IMR-90 (cell line): ENCODE results near the gene ETV4. TPM values are rescaled to one million over a fixed set of nuclear protein-coding genes. Genes with fewer than 3 reads are reported as not detected.
A peak's percentile ranks its signal among the peaks of the same experiment; 100 is the strongest.

Source experiments
- ATAC-seq: fragments of 200-7000 bp; cut with Tn5 transposase; 2 replicates; pipeline ENCODE4 v1.9.1; 2020; ENCODE audit warnings: low read depth, mild to moderate bottlenecking, moderate library complexity
- BruUV-seq: library from RNA; stranded (reverse); fragments of 400-500 nt; replicated peaks from 2 replicates; lab custom pipeline; 2021; lab: Mats Ljungman, UMichigan
- CTCF ChIA-PET: fragments of 300-600 bp; formaldehyde crosslinking; extraction: SDS; loops from one replicate; lab custom pipeline; 2021; ENCODE audit warnings: antibody characterized with exemption; lab: Yijun Ruan, JAX
- POLR2A ChIA-PET: fragments of 300-600 bp; sonication (Branson Sonifier 250); formaldehyde crosslinking; loops from one replicate; lab custom pipeline; 2022; ENCODE audit warnings: antibody characterized with exemption; ENCODE audit not compliant: unreplicated experiment; lab: Charles Lee
- DNase-seq: peaks from one replicate; pipeline ENCODE4 v3.0.0; 2013
- H2AFZ ChIP-seq: replicated peaks from 2 replicates; pipeline ENCODE3; 2013; ENCODE audit warnings: low read length, mild to moderate bottlenecking; ENCODE audit not compliant: poor library complexity
- H2AK5ac ChIP-seq: 2 replicates; pipeline ENCODE4 v1.6.1; 2013; ENCODE audit warnings: low read depth, low read length, inconsistent platforms
- H2AK9ac ChIP-seq: replicated peaks from 2 replicates; pipeline ENCODE3; 2013; ENCODE audit warnings: mild to moderate bottlenecking, low read depth, low read length, moderate library complexity; ENCODE audit not compliant: poor library complexity
- H2BK120ac ChIP-seq: 2 replicates; pipeline ENCODE4 v1.6.1; 2013; ENCODE audit warnings: low read depth, low read length, inconsistent platforms
- H2BK15ac ChIP-seq: 3 replicates; pipeline ENCODE4 v1.6.1; 2013; ENCODE audit warnings: low read depth, low read length, inconsistent platforms
- H2BK20ac ChIP-seq: 2 replicates; pipeline ENCODE4 v1.6.1; 2013; ENCODE audit warnings: low read depth, mild to moderate bottlenecking, inconsistent platforms, low read length, moderate library complexity
- H2BK5ac ChIP-seq: 2 replicates; pipeline ENCODE4 v1.6.1; 2013; ENCODE audit warnings: mild to moderate bottlenecking, low read depth, low read length, inconsistent platforms; ENCODE audit not compliant: poor library complexity, severe bottlenecking
- H3K14ac ChIP-seq: replicated peaks from 2 replicates; pipeline ENCODE4 v1.6.1; 2013; ENCODE audit warnings: low read depth, low read length, inconsistent platforms
- H3K18ac ChIP-seq: 2 replicates; pipeline ENCODE4 v1.6.1; 2013; ENCODE audit warnings: low read depth, low read length, control low read depth
- H3K23ac ChIP-seq: 2 replicates; pipeline ENCODE4 v1.6.1; 2013; ENCODE audit warnings: low read depth, low read length, inconsistent platforms
- H3K27ac ChIP-seq: 2 replicates; pipeline ENCODE4 v1.5.1; 2013; ENCODE audit warnings: mild to moderate bottlenecking, control low read depth, low read length; ENCODE audit not compliant: insufficient read depth
- H3K27me3 ChIP-seq: 2 replicates; pipeline ENCODE4 v1.6.1; 2013; ENCODE audit warnings: low read length; ENCODE audit not compliant: control insufficient read depth, insufficient read depth
- H3K36me3 ChIP-seq: 2 replicates; pipeline ENCODE4 v1.6.1; 2013; ENCODE audit warnings: low read length, mixed read lengths; ENCODE audit not compliant: control insufficient read depth, insufficient read depth
- H3K4ac ChIP-seq: 2 replicates; pipeline ENCODE4 v1.6.1; 2013; ENCODE audit warnings: low read depth, low read length, inconsistent platforms
- H3K4me1 ChIP-seq: 2 replicates; pipeline ENCODE4 v1.6.1; 2013; ENCODE audit warnings: low read length, mixed read lengths; ENCODE audit not compliant: control insufficient read depth, insufficient read depth
- H3K4me2 ChIP-seq: 2 replicates; pipeline ENCODE4 v1.6.1; 2013; ENCODE audit warnings: low read depth, mild to moderate bottlenecking, control low read depth, low read length, moderate library complexity
- H3K4me3 ChIP-seq: 2 replicates; pipeline ENCODE4 v1.5.1; 2013; ENCODE audit warnings: low read depth, mild to moderate bottlenecking, control low read depth, low read length, moderate library complexity; ENCODE audit not compliant: insufficient read depth
- H3K56ac ChIP-seq: 2 replicates; pipeline ENCODE4 v1.6.1; 2013; ENCODE audit warnings: low read length, inconsistent platforms; ENCODE audit not compliant: insufficient read depth; ENCODE audit errors: extremely low read depth
- H3K79me1 ChIP-seq, 2 experiments: 2 replicates each; pipeline ENCODE4 v1.6.1; 2013; ENCODE audit warnings: low read length in 2 of 2, inconsistent platforms in 1 of 2, low read depth in 1 of 2
- H3K9ac ChIP-seq: 2 replicates; pipeline ENCODE4 v1.6.1; 2013; ENCODE audit warnings: low read depth, low read length, control low read depth
- H3K9me1 ChIP-seq: 2 replicates; pipeline ENCODE4 v1.6.1; 2013; ENCODE audit warnings: low read length, inconsistent platforms; ENCODE audit not compliant: insufficient read depth
- H3K9me3 ChIP-seq: 2 replicates; pipeline ENCODE4 v1.6.1; 2013; ENCODE audit warnings: low read length; ENCODE audit not compliant: control insufficient read depth, insufficient read depth
- H4K20me1 ChIP-seq: 2 replicates; pipeline ENCODE4 v1.6.1; 2013; ENCODE audit warnings: low read length, inconsistent platforms; ENCODE audit not compliant: insufficient read depth
- H4K5ac ChIP-seq: 2 replicates; pipeline ENCODE4 v1.6.1; 2013; ENCODE audit warnings: mild to moderate bottlenecking, low read depth, low read length, control low read depth
- H4K8ac ChIP-seq, 2 experiments: 2 replicates each; pipeline ENCODE4 v1.6.1; 2013; ENCODE audit warnings: low read depth in 2 of 2, low read length in 2 of 2, control low read depth in 1 of 2, inconsistent platforms in 1 of 2
- H4K91ac ChIP-seq: 2 replicates; pipeline ENCODE4 v1.6.1; 2013; ENCODE audit warnings: low read depth, low read length, inconsistent platforms; ENCODE audit not compliant: insufficient read depth
- CHD1 ChIP-seq: IDR thresholded peaks from 2 replicates; pipeline ENCODE4 v1.6.1; 2012; ENCODE audit warnings: low read depth, low read length, improper control_type of control experiment
- SMC3 ChIP-seq: fragments of 150-350 bp; IDR thresholded peaks from 2 replicates; pipeline ENCODE4 v1.6.1; 2016; ENCODE audit warnings: low read depth, mild to moderate bottlenecking, antibody characterized with exemption, low read length, moderate library complexity
- WGBS, 2 experiments: methylation state at CpG; one replicate each; pipeline versions ENCODE4 v1.1.5 to v1.1.7; 2013; ENCODE audit warnings: missing lambda C conversion rate in 2 of 2; ENCODE audit not compliant: insufficient read length in 1 of 2; ENCODE audit errors: extremely low coverage in 2 of 2; 5-methylcytosine and 5-hydroxymethylcytosine counted together
- dilution Hi-C: fragments of 300-500 bp; cut with HindIII; formaldehyde crosslinking; loops from one replicate; pipeline ENCODE4 v1.14.3; 2018; ENCODE audit warnings: low sequenced_read_pairs; ENCODE audit not compliant: unreplicated experiment
- in situ Hi-C: fragments of 300-500 bp; cut with MboI; formaldehyde crosslinking; loops from 3 replicates; pipeline ENCODE4 v1.14.3; 2019; ENCODE audit warnings: low sequenced_read_pairs, inconsistent platforms, mixed read lengths
- intact Hi-C: fragments of 100-400 bp; cut with micrococcal nuclease; formaldehyde crosslinking; loops from 2 replicates; pipeline ENCODE4 v1.10.0; 2022
- polyA plus RNA-seq, 3 experiments: library from polyadenylated mRNA; depleted of rRNA; stranded (reverse); fragments of >200 nt; gene quantifications; 2 replicates each; pipeline ENCODE4 v1.2.3, GENCODE V29; 2012; ENCODE audit warnings: low replicate concordance in 1 of 3
- total RNA-seq: library from RNA; depleted of rRNA; stranded (reverse); fragments of >200 nt; gene quantifications from 2 replicates; pipeline ENCODE4 v1.2.3, GENCODE V29; 2012
- TF ChIP-seq, protein P1 (sequence below): fragments of 150-350 bp; IDR thresholded peaks from 2 replicates; pipeline ENCODE4 v1.6.1; 2016; ENCODE audit warnings: low read depth, mild to moderate bottlenecking, low read length, moderate library complexity, borderline replicate concordance

The ETV4 gene
- total and polyA plus RNA-seq, 2 of the 4 experiments (the other 2 are of a cell fraction) = 4.3 to 13.2 TPM

DNA sequence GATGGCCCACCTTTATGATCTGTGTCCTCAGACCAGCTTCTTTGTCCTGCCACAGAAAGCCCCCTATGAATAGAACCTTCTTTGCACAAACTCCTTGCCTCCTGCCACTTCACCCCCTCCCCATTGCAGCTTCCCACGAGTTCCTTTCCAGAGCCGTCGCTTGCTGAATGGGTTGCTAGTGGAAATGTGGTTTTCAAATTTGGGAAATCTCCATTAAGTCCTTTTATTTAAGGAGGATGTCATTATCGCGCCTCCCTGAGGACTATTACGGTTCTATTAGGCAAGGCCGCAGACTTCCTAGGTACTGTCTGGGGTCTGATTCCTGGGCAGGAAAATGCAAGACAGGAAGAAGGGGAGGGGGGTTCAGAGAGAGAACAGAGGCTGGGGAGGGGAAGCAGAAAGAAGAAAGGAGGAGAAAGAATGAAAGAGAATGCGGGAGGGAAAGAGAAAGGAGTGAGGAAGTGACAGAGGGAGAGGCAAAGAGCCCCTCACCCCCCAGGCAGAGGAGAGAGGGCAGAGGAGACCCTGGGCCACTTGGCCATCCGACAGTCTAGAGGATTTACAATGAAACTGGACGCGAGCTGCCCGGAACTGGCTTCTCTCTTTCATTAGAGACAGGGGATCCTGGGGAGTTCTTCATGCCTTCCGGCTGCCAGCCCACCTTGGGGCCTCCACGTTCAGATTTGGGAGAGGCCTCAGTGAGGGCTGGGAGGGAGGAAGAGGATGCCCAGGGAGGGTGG lies 31.7 kb upstream of the ETV4 start:
- peak overlapping the region; percentile 83 for H2BK5ac ChIP-seq
- ChIA-PET CTCF (interaction anchor here (1.0 to 8.7 kb wide), 7 partner anchors 21 to 182 kb away, joined by 3 to 82 read pairs (median 4); no protein-coding TSS in a partner anchor), POLR2A (interaction anchor here (1.9 kb wide), 1 partner anchor 96 kb away, joined by 6 read pairs; no protein-coding TSS in a partner anchor)
- peak overlapping the region; percentile 90 for H3K14ac ChIP-seq
- no peak overlapping the region for H3K4me3 ChIP-seq
- peak overlapping the region; percentile 47; the same call in 1 of the 2 replicates for H3K18ac ChIP-seq
- H3K4me1 ChIP-seq = peaks cover 14% of the 10 kb centered on the region
- no peaks in the 10 kb centered on the region for H3K36me3 ChIP-seq
- peaks cover 15% of the 10 kb centered on the region for H3K9me1 ChIP-seq
- no TSS peak for BruUV-seq
- H2BK20ac ChIP-seq = peak overlapping the region; percentile 98
- peak overlapping the region; percentile 34 for H2AFZ ChIP-seq
- peak overlapping the region; percentile 75 to 91; a peak in 2 of 4 replicates for H4K8ac ChIP-seq
- ATAC-seq (no peak), DNase-seq (no peak)
- dilution Hi-C loops (no loop called here), in situ Hi-C loops (loop anchor here (5.0 kb wide), 2 partner anchors 94 to 174 kb away; no protein-coding TSS in a partner anchor), intact Hi-C loops (loop anchor here (2.0 kb wide), 1 partner anchor 183 kb away; no protein-coding TSS in a partner anchor)
- H3K4me2 ChIP-seq = no peak overlapping the region
- no peaks in the 10 kb centered on the region for H4K20me1 ChIP-seq
- peak overlapping the region; percentile 95 for H2BK120ac ChIP-seq
- H3K23ac ChIP-seq = peak overlapping the region; percentile 55; the same call in 1 of the 2 replicates
- H3K79me1 ChIP-seq = no peaks in the 10 kb centered on the region
- H2AK5ac ChIP-seq = peak overlapping the region; percentile 93
- H3K4ac ChIP-seq = peak overlapping the region; percentile 79
- no peak for TF ChIP-seq CHD1
- no peak for TF ChIP-seq SMC3
- TF ChIP-seq, protein P1, sequence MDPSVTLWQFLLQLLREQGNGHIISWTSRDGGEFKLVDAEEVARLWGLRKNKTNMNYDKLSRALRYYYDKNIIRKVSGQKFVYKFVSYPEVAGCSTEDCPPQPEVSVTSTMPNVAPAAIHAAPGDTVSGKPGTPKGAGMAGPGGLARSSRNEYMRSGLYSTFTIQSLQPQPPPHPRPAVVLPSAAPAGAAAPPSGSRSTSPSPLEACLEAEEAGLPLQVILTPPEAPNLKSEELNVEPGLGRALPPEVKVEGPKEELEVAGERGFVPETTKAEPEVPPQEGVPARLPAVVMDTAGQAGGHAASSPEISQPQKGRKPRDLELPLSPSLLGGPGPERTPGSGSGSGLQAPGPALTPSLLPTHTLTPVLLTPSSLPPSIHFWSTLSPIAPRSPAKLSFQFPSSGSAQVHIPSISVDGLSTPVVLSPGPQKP = no peak
- H3K27me3 ChIP-seq = no peaks in the 10 kb centered on the region
- WGBS, 2 experiments = no CpG with 5 or more reads among the region's 14 CpGs
- H3K27ac ChIP-seq = no peak overlapping the region; the same call in 1 of the 2 replicates
- H4K91ac ChIP-seq = peak overlapping the region; percentile 88
- peak overlapping the region; percentile 37 for H2AK9ac ChIP-seq
- H2BK15ac ChIP-seq = peak overlapping the region; percentile 92; the same call in 2 of the 3 replicates
- H3K9ac ChIP-seq = no peak overlapping the region; the same call in 1 of the 2 replicates
- no peak overlapping the region; the same call in 1 of the 2 replicates for H3K56ac ChIP-seq
- H3K9me3 ChIP-seq = no peaks in the 10 kb centered on the region
- H4K5ac ChIP-seq = peak overlapping the region; percentile 24; the same call in 1 of the 2 replicates
